Fibroblast of skin of scalp (primary cell): Measurements from ENCODE around the gene AFM.

ENCODE experiments used
- DNase-seq: peaks from one replicate; pipeline ENCODE4 v3.0.0-alpha.2; 2013

Gene AFM

DNA sequence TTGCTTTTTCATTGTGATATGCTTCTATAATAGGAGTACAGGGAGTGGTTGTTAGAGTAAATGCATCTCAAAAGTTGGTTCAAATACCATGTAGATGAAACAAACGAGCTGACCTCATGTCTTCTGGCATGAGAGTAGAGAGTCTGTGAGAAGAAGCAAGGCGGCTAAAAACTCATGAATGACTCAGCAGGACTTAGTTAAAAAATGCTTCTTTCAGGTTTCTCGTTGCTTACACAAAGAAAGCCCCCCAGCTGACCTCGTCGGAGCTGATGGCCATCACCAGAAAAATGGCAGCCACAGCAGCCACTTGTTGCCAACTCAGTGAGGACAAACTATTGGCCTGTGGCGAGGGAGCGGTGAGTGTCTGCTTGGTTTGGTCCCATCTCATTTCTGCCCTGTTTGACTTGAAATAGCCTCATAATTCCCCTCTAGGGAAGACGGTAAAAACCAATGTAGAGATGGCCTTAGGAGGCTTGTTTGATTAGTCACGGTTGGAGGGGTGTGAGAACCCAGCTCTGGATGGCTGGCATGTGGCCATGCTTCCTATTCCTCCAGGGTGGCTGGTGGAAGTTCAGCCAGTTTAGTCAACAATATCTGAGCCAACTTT is 31.0 kb upstream of the AFM start:
- DNase-seq, result peak; percentile 92

DNA sequence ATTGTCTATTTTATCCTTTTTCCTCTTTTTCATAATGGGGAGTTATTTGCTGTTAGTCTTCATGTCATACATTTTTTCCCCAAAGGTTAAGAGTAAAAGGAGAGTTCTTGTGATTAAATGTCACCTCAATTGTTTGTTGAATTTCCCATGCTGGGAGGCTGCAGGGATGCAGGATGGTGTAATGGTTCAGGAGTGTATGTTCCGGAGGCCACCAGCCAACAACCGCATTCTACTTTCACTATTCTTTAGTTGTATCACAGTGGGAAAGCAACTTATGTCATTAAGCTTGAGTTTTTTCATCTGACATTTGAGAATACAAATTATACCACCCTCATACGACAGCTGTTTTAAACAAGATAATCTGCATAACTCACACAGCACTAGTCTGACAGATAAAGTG is 30.1 kb upstream of the AFM start:
- DNase-seq, result peak; percentile 62

- DNase-seq, result peak; percentile 22
These were observed 29.4 kb upstream of the AFM start for GRCh38 chr4:73451981-73452747.

GRCh38 chr4:73452953-73453700 is 28.4 kb upstream of the AFM start:
- DNase-seq, result no peak

DNA sequence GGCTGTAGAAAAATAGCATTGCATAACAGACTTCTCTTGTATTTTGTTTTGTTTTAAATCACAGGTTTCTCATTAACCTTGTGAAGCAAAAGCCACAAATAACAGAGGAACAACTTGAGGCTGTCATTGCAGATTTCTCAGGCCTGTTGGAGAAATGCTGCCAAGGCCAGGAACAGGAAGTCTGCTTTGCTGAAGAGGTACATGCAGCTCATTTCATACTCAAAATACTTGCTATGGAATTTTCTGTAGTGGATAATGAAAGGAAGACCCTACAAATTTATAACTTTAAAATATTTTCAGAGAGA is 27.9 kb upstream of the AFM start:
- DNase-seq, result no peak

DNA sequence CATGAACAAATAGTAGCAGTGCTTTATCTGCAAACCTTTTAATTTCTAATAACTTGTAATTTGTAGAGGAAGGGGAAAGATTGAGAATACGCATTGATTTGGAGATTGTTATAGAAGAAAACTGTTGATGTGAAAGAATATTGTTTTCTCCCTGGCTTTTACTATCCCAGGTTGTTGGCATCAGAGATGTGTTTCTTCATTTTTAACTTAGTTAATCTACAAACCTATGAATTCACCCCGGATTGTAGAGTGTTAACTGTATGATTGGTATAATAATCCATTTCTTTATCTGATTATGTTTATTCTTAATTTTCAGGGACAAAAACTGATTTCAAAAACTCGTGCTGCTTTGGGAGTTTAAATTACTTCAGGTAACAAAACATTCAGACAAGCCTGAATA is 26.6 kb upstream of the AFM start:
- DNase-seq, result no peak

- DNase-seq, result no peak
These were observed 25.1 kb upstream of the AFM start for GRCh38 chr4:73456177-73457022.

DNA sequence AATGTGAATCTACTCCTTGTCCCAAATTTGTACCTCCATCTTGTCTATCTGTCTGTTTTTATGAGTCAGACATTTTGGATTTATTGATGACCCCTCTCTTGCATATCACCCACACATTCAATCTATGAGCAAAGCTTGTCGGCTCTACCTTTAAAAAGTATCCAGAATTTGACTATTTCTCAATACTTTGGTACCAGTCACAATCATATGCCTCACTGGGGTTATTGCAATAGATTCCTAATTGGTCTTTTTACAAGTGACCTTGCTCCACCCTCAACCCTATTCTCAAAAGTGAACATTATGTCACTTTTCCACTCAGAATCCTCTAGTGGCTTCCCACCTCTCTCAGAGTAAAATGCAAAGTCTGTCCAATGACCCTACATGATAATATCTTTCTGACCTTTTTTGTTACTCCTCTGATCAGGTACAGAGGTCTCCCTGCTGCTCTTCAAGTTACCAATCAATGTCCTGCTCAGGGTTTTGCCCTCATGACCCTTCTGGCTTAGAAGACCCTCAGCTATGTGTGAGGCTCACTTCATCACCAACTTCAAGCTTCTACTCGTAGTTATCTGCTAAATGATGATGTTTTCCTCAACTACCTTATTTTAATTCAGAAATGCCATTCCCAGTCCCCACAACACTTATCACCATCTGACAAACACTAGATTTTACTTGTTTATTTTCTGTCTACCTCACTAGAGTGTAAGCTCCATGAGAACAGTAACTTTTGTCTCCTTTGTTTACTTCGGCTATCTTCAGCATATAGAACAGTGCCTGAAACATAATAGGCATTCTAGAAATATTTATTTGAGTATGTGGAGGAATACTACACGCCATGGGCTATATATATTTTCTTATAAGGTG is 23.1 kb upstream of the AFM start:
- DNase-seq, result no peak

GRCh38 chr4:73459048-73459421 is 22.5 kb upstream of the AFM start:
- DNase-seq, result no peak

- DNase-seq, result no peak
These were observed 20.5 kb upstream of the AFM start for GRCh38 chr4:73460913-73461522.

DNA sequence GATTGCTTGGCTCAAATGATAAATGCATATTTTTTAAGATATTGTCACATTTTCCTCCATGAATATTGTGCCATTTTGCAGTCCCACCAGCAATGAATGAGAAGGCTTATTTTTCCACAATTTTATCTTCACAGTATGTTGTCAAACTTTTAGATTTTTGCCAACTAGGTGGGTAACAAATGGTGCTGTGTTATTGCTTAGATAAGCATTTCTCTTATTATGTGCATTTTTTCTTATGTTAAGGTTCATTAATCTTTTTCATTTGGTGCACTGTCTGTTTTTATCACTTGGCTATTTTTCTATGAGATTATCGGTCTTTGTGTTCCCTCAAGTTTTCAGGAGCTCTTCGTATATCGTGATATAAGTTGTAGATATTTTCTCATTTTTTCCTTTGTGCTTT is 13.4 kb upstream of the AFM start:
- no peak for DNase-seq

DNA sequence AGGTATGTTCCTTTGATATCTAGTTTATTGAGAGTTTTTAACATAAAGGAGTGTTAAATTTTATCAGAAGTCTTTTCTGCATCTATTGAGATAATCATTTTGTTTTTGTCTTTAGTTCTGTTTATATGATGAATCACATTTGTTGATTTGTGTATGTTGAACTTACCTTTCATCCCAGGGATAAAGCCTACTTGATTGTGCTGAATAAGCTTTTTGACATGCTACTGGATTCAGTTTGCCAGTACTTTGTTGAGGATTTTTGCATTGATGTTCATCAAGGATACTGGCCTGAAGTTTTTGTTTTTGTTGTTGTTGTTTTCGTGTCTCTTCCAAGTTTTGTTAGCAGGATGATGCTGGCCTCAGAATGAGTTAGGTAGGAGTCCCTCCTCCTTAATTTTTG is 10.8 kb upstream of the AFM start:
- no peak for DNase-seq

- no peak for DNase-seq
These were observed 4.4 kb upstream of the AFM start for GRCh38 chr4:73477176-73477575.

DNA sequence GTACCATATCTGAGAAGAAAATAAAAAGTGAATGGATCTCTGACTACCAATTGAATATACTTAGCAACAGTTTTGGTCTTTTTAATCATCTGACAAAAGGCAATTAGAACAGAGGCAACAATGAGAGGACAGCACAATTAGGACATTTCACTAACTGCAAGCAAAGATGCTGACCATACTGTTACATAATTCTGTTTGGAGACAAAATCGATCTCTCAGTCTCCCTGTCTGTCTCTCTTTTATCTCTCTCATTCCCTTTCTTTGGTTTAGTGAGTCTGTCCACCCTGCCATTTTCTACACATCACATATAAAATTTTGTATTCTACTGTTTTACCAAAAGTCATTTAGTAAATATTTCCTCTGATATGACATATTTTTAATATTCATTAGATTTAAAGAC is 2.2 kb upstream of the AFM start:
- DNase-seq, result no peak

- no peak for DNase-seq
These were observed 3.5 kb downstream of the AFM start for GRCh38 chr4:73485085-73485484.

DNA sequence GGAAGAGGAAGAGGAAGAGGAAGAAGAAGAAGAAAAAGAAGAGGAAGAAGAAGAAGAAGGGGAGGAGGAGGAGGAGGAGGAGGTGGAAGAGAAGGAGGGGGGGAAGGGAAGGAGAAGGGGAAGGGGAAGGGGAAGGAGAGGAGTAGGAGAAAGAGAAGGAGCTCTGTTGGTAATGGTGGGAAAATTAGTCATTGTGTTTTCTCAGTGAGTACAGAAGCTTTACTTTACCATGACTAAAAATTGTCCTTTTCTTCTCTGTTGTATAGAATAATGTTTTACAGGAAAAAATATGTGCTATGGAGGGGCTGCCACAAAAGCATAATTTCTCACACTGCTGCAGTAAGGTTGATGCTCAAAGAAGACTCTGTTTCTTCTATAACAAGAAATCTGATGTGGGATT is 4.1 kb downstream of the AFM start:
- DNase-seq, result no peak

- no peak for DNase-seq
These were observed 5.0 kb downstream of the AFM start for GRCh38 chr4:73486497-73486896.

DNA sequence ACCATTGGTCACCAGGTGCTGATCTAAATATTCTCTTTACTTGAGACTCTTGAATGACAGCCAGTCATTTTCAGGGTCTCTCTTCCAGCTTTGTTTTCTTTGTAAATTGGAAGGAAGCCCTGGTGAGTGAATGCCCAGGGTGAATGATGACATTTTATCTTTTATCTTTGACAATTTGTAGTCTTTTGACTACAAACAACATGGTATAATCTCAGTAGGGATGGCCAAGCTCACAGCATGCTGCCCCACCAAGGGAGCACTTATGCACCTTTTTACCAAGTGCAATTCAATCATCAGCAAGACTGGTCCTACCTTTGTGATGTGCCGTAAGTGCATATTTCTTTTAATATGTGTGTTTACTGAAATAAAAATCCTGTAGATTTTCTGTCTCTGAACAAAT is 5.7 kb downstream of the AFM start:
- DNase-seq, result no peak

GRCh38 chr4:73499996-73500765 is 18.6 kb downstream of the AFM start:
- no peak for DNase-seq

DNA sequence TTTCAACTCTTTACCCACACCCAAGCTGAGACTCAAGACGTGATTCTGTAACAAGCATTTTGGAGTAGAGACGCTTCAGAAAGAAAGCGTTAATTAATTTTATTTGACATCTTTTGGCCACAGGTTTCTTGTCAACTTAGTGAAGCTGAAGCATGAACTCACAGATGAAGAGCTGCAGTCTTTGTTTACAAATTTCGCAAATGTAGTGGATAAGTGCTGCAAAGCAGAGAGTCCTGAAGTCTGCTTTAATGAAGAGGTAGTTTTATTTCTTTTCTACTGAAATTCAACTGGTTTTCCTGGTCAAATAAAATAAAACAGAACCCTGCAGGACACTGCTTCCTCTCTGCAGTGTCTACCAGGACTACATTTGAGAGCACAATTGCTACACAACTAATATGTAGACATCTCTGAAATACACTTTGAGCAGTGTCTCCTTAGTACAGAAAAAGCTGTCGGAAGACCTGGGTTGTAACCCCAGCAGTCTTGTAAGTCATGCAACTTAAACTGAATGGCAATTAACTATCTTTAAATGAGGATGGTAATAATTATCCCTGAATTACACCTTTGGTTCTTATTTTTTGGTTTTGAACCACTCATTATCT is 20.2 kb downstream of the AFM start:
- no peak for DNase-seq

- DNase-seq, result no peak
These were observed 24.0 kb downstream of the AFM start for GRCh38 chr4:73505567-73505966.
